SH-SY5Y (cell line): ENCODE data around the gene MYBPC1.

Source experiments
- GATA2 ChIP-seq: IDR thresholded peaks from 2 replicates; pipeline ENCODE4 v1.6.1; 2011; ENCODE audit warnings: mild to moderate bottlenecking, low read depth, low read length
- GATA3 ChIP-seq: IDR thresholded peaks from 2 replicates; pipeline ENCODE4 v1.6.1; 2011; ENCODE audit warnings: low read depth, mild to moderate bottlenecking, low read length, moderate library complexity

DNA sequence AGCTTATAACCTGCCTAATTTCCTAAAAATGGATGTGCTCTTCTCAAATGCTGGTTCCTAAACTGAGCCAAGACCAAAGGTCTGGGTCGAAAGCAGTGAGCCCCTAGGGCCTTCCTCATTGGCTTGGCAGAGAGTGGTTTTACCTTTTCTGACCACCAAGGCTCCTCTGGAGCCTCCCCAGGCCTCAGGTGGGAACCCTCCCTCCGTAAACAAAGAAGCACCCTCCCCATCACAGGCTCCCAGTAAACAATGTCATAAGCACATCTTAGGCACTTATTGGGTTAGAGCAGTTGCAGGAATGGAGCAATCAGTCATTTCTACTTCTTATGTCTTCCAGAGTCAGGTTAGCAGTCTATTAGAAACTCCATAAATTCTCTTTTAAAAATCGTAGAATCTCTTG, 108.7 kb downstream of the MYBPC1 start:
- TF ChIP-seq GATA2 (no peak), GATA3 (no peak)
